ENCODE results near the gene APBB2. TPM values are rescaled to one million over a fixed set of nuclear protein-coding genes. Genes with fewer than 3 reads are reported as not detected.

APBB2 gene
- total RNA-seq, 1 experiment from 2014 or later, result 17.7 TPM

GRCh38 chr4:40838742-40839141 is 375.6 kb downstream of the APBB2 start:
- no peaks in the 10 kb centered on the region for H3K27me3 Mint-ChIP-seq (ENCODE audit: unreplicated experiment)
- no TSS peak for BruUV-seq (replicated peaks)
- H3K4me1 Mint-ChIP-seq (ENCODE audit: low read depth, unreplicated experiment), result peaks cover 8% of the 10 kb centered on the region
- TF ChIP-seq, protein P1, sequence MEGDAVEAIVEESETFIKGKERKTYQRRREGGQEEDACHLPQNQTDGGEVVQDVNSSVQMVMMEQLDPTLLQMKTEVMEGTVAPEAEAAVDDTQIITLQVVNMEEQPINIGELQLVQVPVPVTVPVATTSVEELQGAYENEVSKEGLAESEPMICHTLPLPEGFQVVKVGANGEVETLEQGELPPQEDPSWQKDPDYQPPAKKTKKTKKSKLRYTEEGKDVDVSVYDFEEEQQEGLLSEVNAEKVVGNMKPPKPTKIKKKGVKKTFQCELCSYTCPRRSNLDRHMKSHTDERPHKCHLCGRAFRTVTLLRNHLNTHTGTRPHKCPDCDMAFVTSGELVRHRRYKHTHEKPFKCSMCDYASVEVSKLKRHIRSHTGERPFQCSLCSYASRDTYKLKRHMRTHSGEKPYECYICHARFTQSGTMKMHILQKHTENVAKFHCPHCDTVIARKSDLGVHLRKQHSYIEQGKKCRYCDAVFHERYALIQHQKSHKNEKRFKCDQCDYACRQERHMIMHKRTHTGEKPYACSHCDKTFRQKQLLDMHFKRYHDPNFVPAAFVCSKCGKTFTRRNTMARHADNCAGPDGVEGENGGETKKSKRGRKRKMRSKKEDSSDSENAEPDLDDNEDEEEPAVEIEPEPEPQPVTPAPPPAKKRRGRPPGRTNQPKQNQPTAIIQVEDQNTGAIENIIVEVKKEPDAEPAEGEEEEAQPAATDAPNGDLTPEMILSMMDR (IDR thresholded peaks at IDR 0.05; ENCODE audit: unreplicated experiment), result no peak
- intact Hi-C loops (cut with micrococcal nuclease; ENCODE audit: unreplicated experiment), result no loop called here
- H3K36me3 Mint-ChIP-seq (ENCODE audit: insufficient read depth, unreplicated experiment), result no peaks in the 10 kb centered on the region
- H3K27ac Mint-ChIP-seq (ENCODE audit: unreplicated experiment), result no peak overlapping the region
- no peak overlapping the region for H3K4me3 Mint-ChIP-seq (ENCODE audit: low read depth, unreplicated experiment)
- H3K9me3 Mint-ChIP-seq (ENCODE audit: low read depth, unreplicated experiment), result no peaks in the 10 kb centered on the region
- CTCF ChIA-PET, result interaction anchor here (0.5 kb wide), 1 partner anchor 109 kb away, joined by 3 read pairs; no protein-coding TSS in a partner anchor
- no peak for DNase-seq

GRCh38 chr4:40837094-40837870 is 377.1 kb downstream of the APBB2 start:
- TF ChIP-seq, protein P1 (IDR thresholded peaks at IDR 0.05; ENCODE audit: unreplicated experiment), result no peak
- CTCF ChIA-PET, result no interaction called here
- intact Hi-C loops (cut with micrococcal nuclease; ENCODE audit: unreplicated experiment), result no loop called here
- Mint-ChIP-seq H3K4me3 (ENCODE audit: low read depth, unreplicated experiment) (no peak overlapping the region), H3K27ac (ENCODE audit: unreplicated experiment) (no peak overlapping the region), H3K27me3 (ENCODE audit: unreplicated experiment) (no peaks in the 10 kb centered on the region), H3K36me3 (ENCODE audit: insufficient read depth, unreplicated experiment) (no peaks in the 10 kb centered on the region), H3K4me1 (ENCODE audit: low read depth, unreplicated experiment) (no peaks in the 10 kb centered on the region), H3K9me3 (ENCODE audit: low read depth, unreplicated experiment) (no peaks in the 10 kb centered on the region)
- DNase-seq, result no peak
- no TSS peak for BruUV-seq (replicated peaks)

DNA sequence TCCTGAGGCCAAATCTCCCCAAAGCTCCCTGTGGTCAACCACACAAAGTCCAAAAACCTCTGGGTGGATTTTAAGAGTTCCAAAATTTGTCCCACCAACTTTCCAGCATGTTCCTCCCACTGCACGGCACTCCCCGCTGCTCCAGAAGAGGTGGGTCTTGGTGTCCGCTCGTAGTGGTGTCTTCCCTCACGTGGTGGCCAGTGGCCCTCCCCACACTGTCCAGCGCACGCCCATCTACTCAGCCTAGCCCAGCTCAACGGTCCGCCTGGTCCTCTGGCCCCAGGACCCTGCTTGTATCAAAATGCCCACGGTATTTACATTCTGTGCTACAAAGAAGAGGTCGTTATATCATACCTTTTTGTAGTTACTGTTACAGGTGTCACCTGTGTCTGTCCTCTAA is 381.1 kb downstream of the APBB2 start:
- CTCF ChIA-PET, result no interaction called here
- TF ChIP-seq, protein P1 (IDR thresholded peaks at IDR 0.05; ENCODE audit: unreplicated experiment), result no peak
- no peaks in the 10 kb centered on the region for H3K27me3 Mint-ChIP-seq (ENCODE audit: unreplicated experiment)
- no TSS peak for BruUV-seq (replicated peaks)
- H3K4me3 Mint-ChIP-seq (ENCODE audit: low read depth, unreplicated experiment), result no peak overlapping the region
- H3K36me3 Mint-ChIP-seq (ENCODE audit: insufficient read depth, unreplicated experiment), result no peaks in the 10 kb centered on the region
- no peaks in the 10 kb centered on the region for H3K4me1 Mint-ChIP-seq (ENCODE audit: low read depth, unreplicated experiment)
- intact Hi-C loops (cut with micrococcal nuclease; ENCODE audit: unreplicated experiment), result no loop called here
- H3K27ac Mint-ChIP-seq (ENCODE audit: unreplicated experiment), result no peak overlapping the region
- H3K9me3 Mint-ChIP-seq (ENCODE audit: low read depth, unreplicated experiment), result no peaks in the 10 kb centered on the region
- DNase-seq, result no peak

DNA sequence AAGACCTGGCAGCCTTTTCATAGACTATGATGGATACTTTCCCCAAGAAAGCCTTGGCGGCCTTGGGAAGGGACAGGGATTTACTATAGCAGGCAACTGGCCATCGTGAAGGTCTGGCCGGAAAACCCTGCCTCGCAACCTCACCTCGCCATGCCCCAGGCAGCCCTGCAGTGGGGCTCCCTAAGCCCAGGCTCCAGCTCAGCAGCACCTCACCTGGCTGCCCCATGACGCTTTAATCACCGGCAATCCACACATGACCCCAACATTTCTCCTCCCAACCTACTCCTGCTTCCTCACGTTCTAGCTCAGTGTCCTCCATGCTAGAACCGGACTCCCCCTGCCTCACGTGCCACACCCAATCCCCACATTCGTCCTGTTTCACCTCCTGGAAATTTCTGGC is 382.2 kb downstream of the APBB2 start:
- no peak for DNase-seq
- no TSS peak for BruUV-seq (replicated peaks)
- intact Hi-C loops (cut with micrococcal nuclease; ENCODE audit: unreplicated experiment), result no loop called here
- no peaks in the 10 kb centered on the region for H3K36me3 Mint-ChIP-seq (ENCODE audit: insufficient read depth, unreplicated experiment)
- TF ChIP-seq, protein P1 (IDR thresholded peaks at IDR 0.05; ENCODE audit: unreplicated experiment), result no peak
- H3K27me3 Mint-ChIP-seq (ENCODE audit: unreplicated experiment), result no peaks in the 10 kb centered on the region
- no peak overlapping the region for H3K4me3 Mint-ChIP-seq (ENCODE audit: low read depth, unreplicated experiment)
- no peaks in the 10 kb centered on the region for H3K9me3 Mint-ChIP-seq (ENCODE audit: low read depth, unreplicated experiment)
- H3K4me1 Mint-ChIP-seq (ENCODE audit: low read depth, unreplicated experiment), result no peaks in the 10 kb centered on the region
- H3K27ac Mint-ChIP-seq (ENCODE audit: unreplicated experiment), result no peak overlapping the region
- CTCF ChIA-PET, result interaction anchor here (0.8 kb wide), 1 partner anchor 9 kb away, joined by 3 read pairs; no protein-coding TSS in a partner anchor
